Measurements from ENCODE around the gene TRPM1. TPM values are rescaled to one million over a fixed set of nuclear protein-coding genes. Genes with fewer than 3 reads are reported as not detected.

TRPM1 gene
- total RNA-seq, 2 donors from 2014 or later = not detected

DNA sequence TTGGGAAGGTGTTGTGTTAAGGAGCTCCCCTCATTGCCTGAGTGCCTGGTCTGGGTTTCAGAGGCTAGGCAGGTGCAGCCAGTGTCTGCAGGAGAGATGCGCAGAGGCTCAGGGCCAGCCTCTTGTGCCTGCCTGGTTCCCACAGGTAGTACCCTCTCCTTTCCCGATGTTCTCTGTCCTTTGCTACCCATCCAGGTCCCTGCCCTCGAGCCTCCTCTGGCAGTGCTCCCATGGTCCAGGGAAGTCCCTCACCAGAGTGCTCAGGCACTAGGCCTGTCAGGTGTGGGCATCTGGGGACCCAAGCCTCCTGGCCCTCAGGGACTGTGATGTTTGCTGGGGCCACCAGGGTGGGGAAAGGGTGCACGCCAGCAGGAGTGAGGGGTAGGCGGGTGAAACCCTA lies 5.0 kb downstream of the TRPM1 start:
- ATAC-seq = no peak

DNA sequence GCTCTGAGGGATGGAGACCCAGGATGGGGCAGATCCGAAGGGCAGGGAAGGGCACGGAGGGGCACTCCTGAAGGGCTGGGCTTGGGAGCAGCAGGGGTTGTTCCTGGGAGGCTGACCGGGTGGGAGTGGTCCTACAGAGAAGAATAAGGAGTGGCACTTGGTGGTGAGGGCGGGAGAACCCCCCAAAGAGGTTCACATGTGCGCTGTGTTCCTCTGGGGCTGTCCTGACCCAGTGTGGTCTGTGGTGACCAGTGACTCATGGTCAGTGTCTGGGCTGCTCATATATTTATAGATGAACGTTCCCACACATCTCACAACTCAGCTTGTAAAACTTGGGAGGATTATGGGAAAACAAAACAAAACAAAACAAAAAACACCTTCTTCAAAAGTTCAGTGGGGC lies 10.0 kb downstream of the TRPM1 start:
- 92 to 93% methylated on average over 6 of the region's 6 CpGs for WGBS, 2 donors
- Histone ChIP-seq H3K36me3 (replicated peaks in 1 of 2; ENCODE audit: insufficient read depth in 1 of 2, low read depth in 2 of 2) (no peaks in the 10 kb centered on the region), H3K27me3 (no peaks in the 10 kb centered on the region), H3K27ac (no peak overlapping the region), H3K9me3 (no peaks in the 10 kb centered on the region), H3K4me1 (no peaks in the 10 kb centered on the region), H3K4me3 (no peak overlapping the region)
- TF ChIP-seq, protein P1, sequence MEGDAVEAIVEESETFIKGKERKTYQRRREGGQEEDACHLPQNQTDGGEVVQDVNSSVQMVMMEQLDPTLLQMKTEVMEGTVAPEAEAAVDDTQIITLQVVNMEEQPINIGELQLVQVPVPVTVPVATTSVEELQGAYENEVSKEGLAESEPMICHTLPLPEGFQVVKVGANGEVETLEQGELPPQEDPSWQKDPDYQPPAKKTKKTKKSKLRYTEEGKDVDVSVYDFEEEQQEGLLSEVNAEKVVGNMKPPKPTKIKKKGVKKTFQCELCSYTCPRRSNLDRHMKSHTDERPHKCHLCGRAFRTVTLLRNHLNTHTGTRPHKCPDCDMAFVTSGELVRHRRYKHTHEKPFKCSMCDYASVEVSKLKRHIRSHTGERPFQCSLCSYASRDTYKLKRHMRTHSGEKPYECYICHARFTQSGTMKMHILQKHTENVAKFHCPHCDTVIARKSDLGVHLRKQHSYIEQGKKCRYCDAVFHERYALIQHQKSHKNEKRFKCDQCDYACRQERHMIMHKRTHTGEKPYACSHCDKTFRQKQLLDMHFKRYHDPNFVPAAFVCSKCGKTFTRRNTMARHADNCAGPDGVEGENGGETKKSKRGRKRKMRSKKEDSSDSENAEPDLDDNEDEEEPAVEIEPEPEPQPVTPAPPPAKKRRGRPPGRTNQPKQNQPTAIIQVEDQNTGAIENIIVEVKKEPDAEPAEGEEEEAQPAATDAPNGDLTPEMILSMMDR (IDR thresholded peaks at IDR 0.05) = no peak
- no peak for TF ChIP-seq POLR2A (IDR thresholded peaks at IDR 0.05)
- ATAC-seq = no peak
- DNase-seq = no peak
- intact Hi-C loops (cut with DNase I) = no loop called here

More for the DNA sequence above, 5.0 kb downstream of the TRPM1 start:
- no peak for DNase-seq
- H3K27ac ChIP-seq = no peak overlapping the region
- TF ChIP-seq, protein P1 (IDR thresholded peaks at IDR 0.05) = no peak
- TF ChIP-seq POLR2A (IDR thresholded peaks at IDR 0.05) = no peak
- no peak overlapping the region for H3K4me3 ChIP-seq
- no peaks in the 10 kb centered on the region for H3K27me3 ChIP-seq
- H3K9me3 ChIP-seq = no peaks in the 10 kb centered on the region
- intact Hi-C loops (cut with DNase I) = no loop called here
- WGBS, 2 donors = 89 to 90% methylated on average over 5 of the region's 5 CpGs
- H3K36me3 ChIP-seq (replicated peaks in 1 of 2; ENCODE audit: insufficient read depth in 1 of 2, low read depth in 2 of 2) = no peaks in the 10 kb centered on the region
- H3K4me1 ChIP-seq = peaks cover 22% of the 10 kb centered on the region

DNA sequence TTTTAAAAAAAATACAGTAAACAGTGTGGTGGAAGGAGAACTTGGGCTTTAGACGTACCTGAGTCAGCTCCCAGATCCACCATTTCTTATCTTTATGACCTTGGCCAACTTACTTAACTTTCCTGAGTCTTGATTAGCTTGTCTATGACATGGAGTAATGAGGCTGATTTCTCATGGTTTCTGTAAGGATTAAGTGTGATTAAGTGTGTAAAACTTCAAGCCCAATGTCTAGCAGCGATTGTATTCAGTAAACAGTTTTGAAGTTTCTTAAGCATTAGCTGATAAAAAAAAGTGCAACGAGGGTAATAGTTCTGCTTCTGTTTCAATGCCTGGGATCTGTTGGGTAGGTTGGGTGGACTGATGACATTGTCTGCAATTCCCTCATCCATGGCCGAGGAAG lies 10.8 kb downstream of the TRPM1 start:
- H3K27me3 ChIP-seq = no peaks in the 10 kb centered on the region
- no peak overlapping the region for H3K4me3 ChIP-seq
- no peaks in the 10 kb centered on the region for H3K36me3 ChIP-seq (replicated peaks in 1 of 2; ENCODE audit: insufficient read depth in 1 of 2, low read depth in 2 of 2)
- ATAC-seq (no peak), DNase-seq (no peak)
- TF ChIP-seq, protein P1 (IDR thresholded peaks at IDR 0.05) = no peak
- TF ChIP-seq POLR2A (IDR thresholded peaks at IDR 0.05) = no peak
- intact Hi-C loops (cut with DNase I) = no loop called here
- H3K27ac ChIP-seq = no peak overlapping the region
- no peaks in the 10 kb centered on the region for H3K4me1 ChIP-seq
- H3K9me3 ChIP-seq = no peaks in the 10 kb centered on the region
- 37% methylated on average over 4 of the region's 4 CpGs for WGBS, 2 donors

DNA sequence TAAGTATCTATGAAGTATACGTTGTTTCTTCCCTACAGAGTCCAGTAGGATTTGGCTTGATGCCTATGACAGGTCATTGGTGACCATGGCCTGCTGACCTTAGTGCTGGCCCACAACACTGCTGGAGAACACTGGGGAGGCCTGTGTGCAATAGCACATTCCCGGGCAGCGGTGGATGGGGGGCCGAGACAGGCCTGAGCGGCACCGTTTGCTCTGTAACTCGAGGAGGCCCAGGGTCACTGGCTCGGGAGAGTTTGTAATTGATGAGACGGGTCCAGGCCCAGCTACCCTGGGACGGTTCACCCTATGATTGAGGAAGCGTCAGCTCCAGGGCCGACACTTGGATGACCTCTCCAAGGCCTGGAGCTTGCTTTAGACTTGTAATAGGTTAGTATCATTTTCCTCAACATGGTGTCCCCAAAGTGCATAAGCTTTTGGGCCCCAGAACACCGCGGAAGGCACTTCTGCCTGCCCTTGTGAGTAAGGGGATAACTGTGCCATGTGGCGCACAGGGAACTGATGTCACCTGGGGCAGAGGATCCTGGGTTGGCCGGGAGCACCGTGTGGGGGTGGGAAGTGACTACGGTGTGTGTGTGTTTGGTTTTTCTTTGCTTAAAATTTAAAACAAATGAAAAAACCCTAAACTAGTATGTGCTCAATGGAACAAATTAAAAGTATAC lies 12.0 kb downstream of the TRPM1 start:
- H3K4me3 ChIP-seq = no peak overlapping the region
- no peaks in the 10 kb centered on the region for H3K36me3 ChIP-seq (replicated peaks in 1 of 2; ENCODE audit: insufficient read depth in 1 of 2, low read depth in 2 of 2)
- intact Hi-C loops (cut with DNase I) = no loop called here
- no peaks in the 10 kb centered on the region for H3K27me3 ChIP-seq
- no peak overlapping the region for H3K27ac ChIP-seq
- no peak for ATAC-seq
- 88% methylated on average over 15 to 18 of the region's 18 CpGs for WGBS, 2 donors
- no peak for DNase-seq
- no peaks in the 10 kb centered on the region for H3K9me3 ChIP-seq
- no peaks in the 10 kb centered on the region for H3K4me1 ChIP-seq
- TF ChIP-seq POLR2A (IDR thresholded peaks at IDR 0.05) = no peak
- TF ChIP-seq, protein P1 (IDR thresholded peaks at IDR 0.05) = no peak

All from body of pancreas (tissue), 4 donors.